ENCODE data around the gene PDIA5.

The PDIA5 gene

GRCh38 chr3:123141276-123141675 lies 74.5 kb downstream of the PDIA5 start:
- no peak overlapping the region for H3K4me2 ChIP-seq (ENCODE audit: low read length)
- H3K4me3 ChIP-seq (ENCODE audit: low read length), result no peak overlapping the region
- TF ChIP-seq EZH2phosphoT487 (IDR thresholded peaks at IDR 0.05; ENCODE audit: borderline replicate concordance, low read length) (no peak), CTCF (IDR thresholded peaks at IDR 0.05; ENCODE audit: low read depth, low read length, poor library complexity, severe bottlenecking) (no peak)
- no peak overlapping the region for H3K27ac ChIP-seq (ENCODE audit: low read depth, low read length)
- no peaks in the 10 kb centered on the region for H3K9me2 ChIP-seq (replicated peaks; ENCODE audit: control insufficient read depth, low read length)
- H3K36me3 ChIP-seq (ENCODE audit: control insufficient read depth, low read length), result no peaks in the 10 kb centered on the region; the same call in 1 of the 2 replicates
- no peaks in the 10 kb centered on the region for H3F3A ChIP-seq (ENCODE audit: control insufficient read depth, insufficient read depth)
- H3K27me3 ChIP-seq (ENCODE audit: control insufficient read depth, low read length), result no peaks in the 10 kb centered on the region
- H4K20me1 ChIP-seq (ENCODE audit: control insufficient read depth, insufficient read depth, low read depth, low read length), result no peaks in the 10 kb centered on the region
- no peaks in the 10 kb centered on the region for H3K9me3 ChIP-seq (ENCODE audit: control insufficient read depth, insufficient read depth, low read length)
- no peaks in the 10 kb centered on the region for H3K4me1 ChIP-seq (ENCODE audit: control insufficient read depth, low read length)
- H3K79me2 ChIP-seq (ENCODE audit: control insufficient read depth, low read length), result no peaks in the 10 kb centered on the region

GRCh38 chr3:123143669-123144411 lies 77.0 kb downstream of the PDIA5 start:
- H4K20me1 ChIP-seq (ENCODE audit: control insufficient read depth, insufficient read depth, low read depth, low read length), result no peaks in the 10 kb centered on the region
- H3F3A ChIP-seq (ENCODE audit: control insufficient read depth, insufficient read depth), result no peaks in the 10 kb centered on the region
- no peak overlapping the region for H3K27ac ChIP-seq (ENCODE audit: low read depth, low read length)
- no peak overlapping the region for H3K4me3 ChIP-seq (ENCODE audit: low read length)
- no peaks in the 10 kb centered on the region for H3K9me3 ChIP-seq (ENCODE audit: control insufficient read depth, insufficient read depth, low read length)
- H3K79me2 ChIP-seq (ENCODE audit: control insufficient read depth, low read length), result no peaks in the 10 kb centered on the region
- H3K4me1 ChIP-seq (ENCODE audit: control insufficient read depth, low read length), result no peaks in the 10 kb centered on the region
- H3K4me2 ChIP-seq (ENCODE audit: low read length), result no peak overlapping the region
- H3K36me3 ChIP-seq (ENCODE audit: control insufficient read depth, low read length), result peaks cover 2% of the 10 kb centered on the region
- no peaks in the 10 kb centered on the region for H3K9me2 ChIP-seq (replicated peaks; ENCODE audit: control insufficient read depth, low read length)
- TF ChIP-seq EZH2phosphoT487 (IDR thresholded peaks at IDR 0.05; ENCODE audit: borderline replicate concordance, low read length) (no peak), CTCF (IDR thresholded peaks at IDR 0.05; ENCODE audit: low read depth, low read length, poor library complexity, severe bottlenecking) (no peak)
- H3K27me3 ChIP-seq (ENCODE audit: control insufficient read depth, low read length), result no peaks in the 10 kb centered on the region

- Histone ChIP-seq H3K9me3 (ENCODE audit: control insufficient read depth, insufficient read depth, low read length) (peaks cover 22% of the 10 kb centered on the region), H3K27me3 (ENCODE audit: control insufficient read depth, low read length) (no peaks in the 10 kb centered on the region), H3K79me2 (ENCODE audit: control insufficient read depth, low read length) (no peaks in the 10 kb centered on the region), H3K4me2 (ENCODE audit: low read length) (no peak overlapping the region), H4K20me1 (ENCODE audit: control insufficient read depth, insufficient read depth, low read depth, low read length) (no peaks in the 10 kb centered on the region), H3K36me3 (ENCODE audit: control insufficient read depth, low read length) (peaks cover 23% of the 10 kb centered on the region), H3K27ac (ENCODE audit: low read depth, low read length) (no peak overlapping the region), H3K4me3 (ENCODE audit: low read length) (no peak overlapping the region), H3K9me2 (replicated peaks; ENCODE audit: control insufficient read depth, low read length) (no peaks in the 10 kb centered on the region), H3K4me1 (ENCODE audit: control insufficient read depth, low read length) (peaks cover 2% of the 10 kb centered on the region), H3F3A (ENCODE audit: control insufficient read depth, insufficient read depth) (peaks cover 15% of the 10 kb centered on the region)
- TF ChIP-seq EZH2phosphoT487 (IDR thresholded peaks at IDR 0.05; ENCODE audit: borderline replicate concordance, low read length), result no peak
- no peak for TF ChIP-seq CTCF (IDR thresholded peaks at IDR 0.05; ENCODE audit: low read depth, low read length, poor library complexity, severe bottlenecking)
Measured at GRCh38 chr3:123147754-123148535, 81.1 kb downstream of the PDIA5 start.
